Lower leg skin (tissue), 4 donors: Measurements from ENCODE around the gene CALN1. TPM values are rescaled to one million over a fixed set of nuclear protein-coding genes. Genes with fewer than 3 reads are reported as not detected.

ENCODE experiments used
- DNase-seq, 2 donors: peaks; one replicate each; pipeline ENCODE4 v3.0.0-alpha.2; 2019; ENCODE audit warnings: low spot score in 2 of 2
- H3K4me3 ChIP-seq: fragments of 200-600 bp; sonication (generic); 2 replicates; pipeline ENCODE4 v1.5.1; 2017; ENCODE audit warnings: mild to moderate bottlenecking, low read depth; ENCODE audit not compliant: poor library complexity, severe bottlenecking
- POLR2A ChIP-seq, 2 donors: fragments of 450-650 bp; IDR thresholded peaks; one replicate each; pipeline ENCODE4 v1.6.1; 2016 to 2017; ENCODE audit warnings: antibody characterized with exemption in 2 of 2, mild to moderate bottlenecking in 1 of 2, moderate library complexity in 1 of 2
- WGBS, 2 donors: methylation state at CpG; one replicate each; pipeline ENCODE4 v1.1.5; 2018; 5-methylcytosine and 5-hydroxymethylcytosine counted together
- intact Hi-C: fragments of 100-400 bp; cut with DNase I; formaldehyde crosslinking; loops from one replicate; pipeline ENCODE4 v1.15.0; 2023; ENCODE audit warnings: low total_unique reads
- total RNA-seq, 4 donors: library from RNA; depleted of rRNA; stranded (reverse); fragments of >200 nt; gene quantifications; one replicate each; pipeline ENCODE4 v1.1.0, GENCODE V29; 2016
- TF ChIP-seq, protein P1 (sequence below), 3 donors: fragments of 450-650 bp; IDR thresholded peaks; one replicate each; pipeline ENCODE4 v1.5.1; 2016; ENCODE audit warnings: antibody characterized with exemption in 3 of 3, mild to moderate bottlenecking in 3 of 3, moderate library complexity in 2 of 3

Gene CALN1
- total RNA-seq, 4 donors from 2014 or later, result 2.3 to 11.2 (median 7.3) TPM

DNA sequence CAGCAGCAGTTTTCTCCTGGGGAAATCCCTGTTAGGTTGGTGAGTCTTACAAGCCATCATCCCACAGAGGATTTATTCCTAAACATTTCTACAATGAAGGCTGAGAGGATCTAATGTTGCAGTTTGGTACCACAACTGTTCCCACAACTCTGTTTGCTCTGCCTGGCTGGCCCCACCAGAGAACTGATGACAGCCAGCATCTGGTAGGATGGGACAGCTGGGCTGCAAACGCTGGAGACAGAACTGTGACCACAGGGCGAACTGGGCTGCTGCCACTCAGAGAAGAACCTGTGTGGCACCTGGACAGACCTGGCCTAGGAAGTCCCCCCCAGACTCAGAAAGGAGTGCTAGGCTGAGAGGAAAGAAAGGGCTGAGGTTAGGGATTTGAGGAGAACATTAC lies 94.8 kb downstream of the CALN1 start:
- TF ChIP-seq POLR2A (IDR thresholded peaks at IDR 0.05), result no peak
- TF ChIP-seq, protein P1, sequence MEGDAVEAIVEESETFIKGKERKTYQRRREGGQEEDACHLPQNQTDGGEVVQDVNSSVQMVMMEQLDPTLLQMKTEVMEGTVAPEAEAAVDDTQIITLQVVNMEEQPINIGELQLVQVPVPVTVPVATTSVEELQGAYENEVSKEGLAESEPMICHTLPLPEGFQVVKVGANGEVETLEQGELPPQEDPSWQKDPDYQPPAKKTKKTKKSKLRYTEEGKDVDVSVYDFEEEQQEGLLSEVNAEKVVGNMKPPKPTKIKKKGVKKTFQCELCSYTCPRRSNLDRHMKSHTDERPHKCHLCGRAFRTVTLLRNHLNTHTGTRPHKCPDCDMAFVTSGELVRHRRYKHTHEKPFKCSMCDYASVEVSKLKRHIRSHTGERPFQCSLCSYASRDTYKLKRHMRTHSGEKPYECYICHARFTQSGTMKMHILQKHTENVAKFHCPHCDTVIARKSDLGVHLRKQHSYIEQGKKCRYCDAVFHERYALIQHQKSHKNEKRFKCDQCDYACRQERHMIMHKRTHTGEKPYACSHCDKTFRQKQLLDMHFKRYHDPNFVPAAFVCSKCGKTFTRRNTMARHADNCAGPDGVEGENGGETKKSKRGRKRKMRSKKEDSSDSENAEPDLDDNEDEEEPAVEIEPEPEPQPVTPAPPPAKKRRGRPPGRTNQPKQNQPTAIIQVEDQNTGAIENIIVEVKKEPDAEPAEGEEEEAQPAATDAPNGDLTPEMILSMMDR (IDR thresholded peaks at IDR 0.05), result no peak
- 29 to 48% methylated on average over 2 of the region's 2 CpGs for WGBS, 2 donors
- DNase-seq, result no peak
- intact Hi-C loops, result no loop called here
- no peak overlapping the region for H3K4me3 ChIP-seq

DNA sequence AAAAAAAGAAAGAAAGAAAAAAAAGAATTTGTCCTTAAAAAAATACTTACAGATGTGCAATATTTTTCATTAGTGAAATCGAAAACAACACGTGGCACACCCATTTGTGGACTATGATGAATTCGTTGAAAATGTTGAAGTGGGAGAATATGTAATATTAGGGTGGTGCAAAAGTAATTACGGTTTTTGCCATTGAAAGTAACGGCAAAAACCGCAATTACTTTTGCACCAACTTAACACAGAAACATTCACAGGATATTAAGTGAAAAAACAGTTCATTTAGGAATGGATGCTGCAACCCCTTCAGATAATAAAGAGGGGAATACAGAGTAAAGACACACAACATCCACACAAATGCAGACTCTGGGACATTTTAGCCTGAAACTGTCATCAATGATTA lies 96.0 kb downstream of the CALN1 start:
- H3K4me3 ChIP-seq, result no peak overlapping the region
- WGBS, 2 donors, result 67 to 75% methylated on average over 6 of the region's 6 CpGs
- TF ChIP-seq POLR2A (IDR thresholded peaks at IDR 0.05), result no peak
- TF ChIP-seq, protein P1 (IDR thresholded peaks at IDR 0.05), result no peak
- no peak for DNase-seq
- intact Hi-C loops, result no loop called here

DNA sequence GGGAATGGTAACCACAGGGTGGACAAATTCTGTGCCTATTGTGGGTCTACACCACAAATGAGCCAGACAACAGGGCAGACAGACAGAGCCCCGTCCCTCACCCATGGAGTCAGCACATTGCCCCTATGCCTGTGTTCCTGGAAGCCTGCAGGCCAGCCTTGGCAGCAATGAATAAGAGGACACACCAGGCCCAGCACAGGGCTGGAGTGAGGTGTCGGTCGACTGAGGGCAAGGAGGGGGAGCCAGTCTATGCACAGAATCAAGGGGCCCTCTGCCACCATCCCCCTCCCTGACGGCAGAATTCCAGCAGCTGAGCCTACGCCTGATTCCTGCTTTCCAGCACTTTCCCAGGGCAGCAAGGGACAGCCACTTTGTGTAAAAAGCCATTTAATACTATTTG lies 98.2 kb downstream of the CALN1 start:
- TF ChIP-seq, protein P1 (IDR thresholded peaks at IDR 0.05), result no peak
- TF ChIP-seq POLR2A (IDR thresholded peaks at IDR 0.05), result no peak
- DNase-seq, result no peak
- intact Hi-C loops, result no loop called here
- no peak overlapping the region for H3K4me3 ChIP-seq
- WGBS, 2 donors, result 73 to 74% methylated on average over 5 of the region's 5 CpGs

DNA sequence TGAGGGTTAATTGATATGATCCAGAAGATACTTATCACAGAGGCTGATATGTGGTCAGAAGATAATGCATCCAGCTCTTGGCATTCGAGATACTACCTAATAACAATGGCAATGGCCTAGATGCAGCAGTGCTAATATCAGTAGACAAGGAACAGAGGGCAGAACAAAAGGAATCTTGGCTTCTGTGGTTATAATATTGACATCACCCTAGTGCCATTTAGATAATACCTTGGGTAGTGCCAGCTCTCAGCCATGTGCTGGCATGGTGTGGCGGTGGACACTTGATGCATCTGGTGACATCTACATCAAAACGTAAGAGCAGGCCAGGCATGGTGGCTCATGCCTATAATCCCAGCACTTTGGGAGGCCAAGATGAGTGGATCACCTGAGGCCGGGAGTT lies 101.8 kb downstream of the CALN1 start:
- no peak for TF ChIP-seq POLR2A (IDR thresholded peaks at IDR 0.05)
- TF ChIP-seq, protein P1 (IDR thresholded peaks at IDR 0.05), result no peak
- intact Hi-C loops, result no loop called here
- WGBS, 2 donors, result 84 to 92% methylated on average over 4 of the region's 4 CpGs

DNA sequence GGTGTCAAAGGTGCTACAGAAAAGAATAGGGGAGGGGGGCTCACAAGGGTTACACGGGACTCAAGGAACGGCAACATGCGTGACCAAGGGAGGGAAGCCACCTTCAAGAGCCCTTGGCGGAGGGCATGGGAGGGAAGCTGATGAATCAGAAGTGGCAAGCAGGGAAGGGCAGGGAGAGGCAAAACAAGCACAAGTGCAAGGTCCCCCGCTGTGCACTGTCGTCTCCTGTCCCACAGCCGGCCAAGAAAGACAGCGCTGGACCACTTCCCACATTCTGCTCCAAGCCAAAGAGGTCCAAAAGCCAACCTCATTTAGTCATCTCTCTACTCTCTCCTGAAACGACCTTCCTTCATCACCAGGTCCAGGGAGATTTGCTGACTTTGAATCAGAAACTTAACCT lies 102.7 kb downstream of the CALN1 start:
- intact Hi-C loops, result no loop called here
- DNase-seq, result no peak
- no peak for TF ChIP-seq POLR2A (IDR thresholded peaks at IDR 0.05)
- TF ChIP-seq, protein P1 (IDR thresholded peaks at IDR 0.05), result no peak
- 89 to 90% methylated on average over 9 of the region's 9 CpGs for WGBS, 2 donors
- no peak overlapping the region for H3K4me3 ChIP-seq

More for the DNA sequence above, 101.8 kb downstream of the CALN1 start:
- DNase-seq, result no peak
- no peak overlapping the region for H3K4me3 ChIP-seq

DNA sequence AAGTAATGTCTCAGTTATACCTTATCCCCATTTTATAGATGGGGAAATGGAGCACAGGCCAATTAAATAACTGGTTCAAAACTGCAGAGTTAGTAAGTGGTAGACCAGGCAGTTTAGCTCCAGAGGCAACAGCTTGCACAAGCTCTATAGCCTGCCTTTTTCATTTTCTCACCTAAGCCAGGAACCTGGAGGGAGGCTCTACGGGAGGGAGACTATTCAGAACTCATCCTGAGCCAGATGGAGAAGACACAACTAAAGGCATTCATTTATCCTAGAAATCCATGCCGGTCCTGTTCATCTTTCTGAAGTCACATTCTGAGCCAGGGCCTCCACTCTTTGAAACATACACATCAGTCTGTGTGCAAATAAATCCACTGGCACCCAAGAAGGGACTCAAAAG lies 103.2 kb downstream of the CALN1 start:
- intact Hi-C loops, result no loop called here
- TF ChIP-seq, protein P1 (IDR thresholded peaks at IDR 0.05), result no peak
- no peak for TF ChIP-seq POLR2A (IDR thresholded peaks at IDR 0.05)
- H3K4me3 ChIP-seq, result no peak overlapping the region
- 85 to 86% methylated on average over 2 of the region's 2 CpGs for WGBS, 2 donors
- no peak for DNase-seq
